NB4 (cell line): ENCODE results near the gene DNAJC7.

Source experiments
- POLR2A ChIP-seq: IDR thresholded peaks from 2 replicates; pipeline ENCODE4 v1.6.1; 2011; ENCODE audit warnings: mild to moderate bottlenecking; ENCODE audit not compliant: insufficient read length; ENCODE audit errors: extremely low read depth
- TF ChIP-seq, protein P1 (sequence below): IDR thresholded peaks from one replicate; pipeline ENCODE4 v1.5.1; 2012; ENCODE audit warnings: low read depth, low read length

DNA sequence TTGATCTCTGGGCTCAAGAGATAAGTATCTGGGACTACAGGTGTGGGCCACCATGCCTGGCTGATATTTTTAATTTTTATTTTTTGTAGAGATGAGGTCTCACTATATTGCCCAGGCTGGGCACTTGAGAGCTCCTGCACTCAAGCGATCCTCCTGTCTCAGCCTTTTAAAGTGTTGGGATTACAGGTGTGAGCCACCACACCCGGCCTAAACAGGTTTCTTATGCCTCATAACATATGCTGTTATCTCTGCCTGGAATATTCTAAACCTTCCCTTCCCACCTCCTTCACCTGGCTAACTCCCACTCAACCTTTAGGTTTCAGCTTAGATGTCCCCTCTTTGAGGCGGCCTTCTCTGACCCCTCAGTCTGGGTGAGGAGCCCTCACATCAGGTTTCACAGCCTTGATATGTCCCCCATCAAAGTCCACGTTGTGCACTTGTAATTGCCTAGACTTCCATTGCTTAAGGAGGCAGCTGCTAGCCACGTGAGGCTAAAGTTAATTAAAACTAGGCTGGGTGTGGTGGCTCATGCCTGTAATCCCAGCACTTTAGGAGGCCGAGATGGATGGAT lies 59.3 kb downstream of the DNAJC7 start:
- no peak for TF ChIP-seq POLR2A
- TF ChIP-seq, protein P1, sequence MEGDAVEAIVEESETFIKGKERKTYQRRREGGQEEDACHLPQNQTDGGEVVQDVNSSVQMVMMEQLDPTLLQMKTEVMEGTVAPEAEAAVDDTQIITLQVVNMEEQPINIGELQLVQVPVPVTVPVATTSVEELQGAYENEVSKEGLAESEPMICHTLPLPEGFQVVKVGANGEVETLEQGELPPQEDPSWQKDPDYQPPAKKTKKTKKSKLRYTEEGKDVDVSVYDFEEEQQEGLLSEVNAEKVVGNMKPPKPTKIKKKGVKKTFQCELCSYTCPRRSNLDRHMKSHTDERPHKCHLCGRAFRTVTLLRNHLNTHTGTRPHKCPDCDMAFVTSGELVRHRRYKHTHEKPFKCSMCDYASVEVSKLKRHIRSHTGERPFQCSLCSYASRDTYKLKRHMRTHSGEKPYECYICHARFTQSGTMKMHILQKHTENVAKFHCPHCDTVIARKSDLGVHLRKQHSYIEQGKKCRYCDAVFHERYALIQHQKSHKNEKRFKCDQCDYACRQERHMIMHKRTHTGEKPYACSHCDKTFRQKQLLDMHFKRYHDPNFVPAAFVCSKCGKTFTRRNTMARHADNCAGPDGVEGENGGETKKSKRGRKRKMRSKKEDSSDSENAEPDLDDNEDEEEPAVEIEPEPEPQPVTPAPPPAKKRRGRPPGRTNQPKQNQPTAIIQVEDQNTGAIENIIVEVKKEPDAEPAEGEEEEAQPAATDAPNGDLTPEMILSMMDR = no peak
